GM10266 (cell line): ENCODE results near the gene LAMA1.
"Not testable (repeated sequence)": the region's sequence is repeated elsewhere in the genome, so short reads cannot be mapped to it uniquely, and the experiment has no call there.

Source experiments
- DNase-seq: peaks from one replicate; pipeline ENCODE4 v3.0.0; 2012; ENCODE audit errors: extremely low spot score
- TF ChIP-seq, protein P1 (sequence below): IDR thresholded peaks from 2 replicates; pipeline ENCODE4 v1.5.1; 2012; ENCODE audit warnings: mild to moderate bottlenecking, low read depth; ENCODE audit not compliant: control insufficient read depth, insufficient read depth; ENCODE audit errors: missing control alignments

The LAMA1 gene

DNA sequence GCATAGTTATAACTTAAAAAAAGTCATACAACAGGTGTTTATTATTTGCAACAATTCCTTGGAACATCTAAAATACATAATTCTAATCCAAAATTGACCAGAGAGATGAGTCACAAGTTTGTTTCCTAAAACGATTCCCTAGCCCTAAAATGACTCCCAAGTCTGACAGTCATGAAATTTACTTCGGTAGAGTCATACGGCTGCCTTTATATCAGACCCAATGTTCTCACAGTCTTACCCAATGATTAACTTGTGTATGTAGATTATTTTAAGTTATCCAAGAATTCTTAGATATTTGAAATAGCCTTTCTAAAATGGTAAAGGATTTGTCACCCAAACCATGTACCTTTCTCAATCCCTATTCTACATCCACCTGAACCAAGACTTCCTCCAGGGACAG lies 174.9 kb downstream of the LAMA1 start:
- TF ChIP-seq, protein P1, sequence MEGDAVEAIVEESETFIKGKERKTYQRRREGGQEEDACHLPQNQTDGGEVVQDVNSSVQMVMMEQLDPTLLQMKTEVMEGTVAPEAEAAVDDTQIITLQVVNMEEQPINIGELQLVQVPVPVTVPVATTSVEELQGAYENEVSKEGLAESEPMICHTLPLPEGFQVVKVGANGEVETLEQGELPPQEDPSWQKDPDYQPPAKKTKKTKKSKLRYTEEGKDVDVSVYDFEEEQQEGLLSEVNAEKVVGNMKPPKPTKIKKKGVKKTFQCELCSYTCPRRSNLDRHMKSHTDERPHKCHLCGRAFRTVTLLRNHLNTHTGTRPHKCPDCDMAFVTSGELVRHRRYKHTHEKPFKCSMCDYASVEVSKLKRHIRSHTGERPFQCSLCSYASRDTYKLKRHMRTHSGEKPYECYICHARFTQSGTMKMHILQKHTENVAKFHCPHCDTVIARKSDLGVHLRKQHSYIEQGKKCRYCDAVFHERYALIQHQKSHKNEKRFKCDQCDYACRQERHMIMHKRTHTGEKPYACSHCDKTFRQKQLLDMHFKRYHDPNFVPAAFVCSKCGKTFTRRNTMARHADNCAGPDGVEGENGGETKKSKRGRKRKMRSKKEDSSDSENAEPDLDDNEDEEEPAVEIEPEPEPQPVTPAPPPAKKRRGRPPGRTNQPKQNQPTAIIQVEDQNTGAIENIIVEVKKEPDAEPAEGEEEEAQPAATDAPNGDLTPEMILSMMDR: no peak
- DNase-seq: no peak

DNA sequence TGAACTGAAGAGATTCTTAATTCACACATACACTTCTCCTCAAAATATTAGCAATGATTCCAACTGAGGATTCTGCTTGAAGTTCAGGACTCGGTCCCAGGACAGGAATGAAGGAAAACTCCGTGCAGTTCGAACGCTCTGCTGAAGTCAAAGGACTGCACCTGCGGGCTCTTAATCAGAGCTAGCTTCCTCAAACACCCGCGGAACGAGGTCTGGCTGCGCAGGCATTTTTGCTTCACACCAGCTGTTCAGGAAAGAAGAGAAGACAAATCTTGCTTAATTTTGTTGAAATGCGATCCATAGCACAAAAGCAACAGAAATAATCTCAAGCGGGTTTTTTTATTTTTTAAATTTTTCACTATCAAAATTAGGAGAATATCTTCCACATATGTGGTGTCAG lies 175.6 kb downstream of the LAMA1 start:
- DNase-seq: no peak
- TF ChIP-seq, protein P1: no peak

DNA sequence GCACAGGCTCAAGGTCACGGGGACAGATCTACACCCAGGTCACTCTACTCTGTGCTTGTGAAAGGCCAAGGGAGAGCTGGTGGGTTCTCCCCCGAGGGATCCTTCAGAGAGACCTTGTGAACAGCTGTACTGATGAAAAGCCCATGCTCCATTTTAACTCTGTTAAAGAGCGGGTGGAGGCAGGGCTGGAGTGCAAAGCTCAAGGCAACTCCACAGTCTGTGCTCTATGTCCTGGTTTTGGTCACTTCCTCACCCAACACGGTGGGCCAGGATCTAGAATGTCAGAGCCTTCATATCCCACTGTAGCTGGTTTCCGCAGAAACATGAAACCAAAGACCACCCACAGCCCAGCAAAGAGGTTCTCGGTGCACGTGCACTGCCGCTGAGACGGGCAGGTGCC lies 177.1 kb downstream of the LAMA1 start:
- TF ChIP-seq, protein P1: no peak
- no peak for DNase-seq

DNA sequence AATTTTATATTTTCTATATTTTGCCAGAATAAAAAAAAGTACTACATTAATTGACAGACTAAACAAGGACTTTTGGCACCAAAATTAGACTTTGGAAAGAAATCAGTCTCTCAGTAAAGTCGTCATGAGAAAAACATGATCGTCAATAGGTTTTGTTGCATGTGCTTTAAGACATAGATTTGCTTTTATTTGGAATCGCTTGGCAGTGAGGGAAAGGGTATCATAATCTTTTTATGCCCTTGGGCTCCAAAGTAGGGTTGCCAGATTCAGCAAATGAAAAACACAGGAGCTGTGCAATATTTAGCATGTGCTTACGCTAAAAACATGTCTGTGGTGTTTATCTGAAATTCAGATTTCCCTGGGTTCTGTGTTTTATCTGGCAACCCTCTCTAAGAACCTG lies 177.6 kb downstream of the LAMA1 start:
- no peak for DNase-seq
- TF ChIP-seq, protein P1: no peak

DNA sequence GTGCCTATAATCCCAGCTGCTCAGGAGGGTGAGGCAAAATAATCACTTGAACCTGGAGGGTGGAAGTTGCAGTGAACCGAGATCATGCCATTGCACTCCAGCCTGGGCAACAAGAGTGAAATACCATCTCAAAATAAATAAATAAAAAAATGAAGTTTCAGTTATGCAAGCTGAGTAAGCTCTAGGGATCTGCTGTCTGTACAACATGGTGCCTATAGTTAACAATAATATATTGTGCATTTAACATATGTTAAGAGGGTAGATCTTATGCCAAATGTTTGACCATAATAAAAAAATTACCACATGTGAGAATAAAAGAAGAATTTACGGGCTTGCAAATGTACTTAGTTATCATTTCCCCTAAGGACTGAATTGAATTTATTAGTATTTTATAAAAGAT lies 179.2 kb downstream of the LAMA1 start:
- DNase-seq: not testable (repeated sequence)

DNA sequence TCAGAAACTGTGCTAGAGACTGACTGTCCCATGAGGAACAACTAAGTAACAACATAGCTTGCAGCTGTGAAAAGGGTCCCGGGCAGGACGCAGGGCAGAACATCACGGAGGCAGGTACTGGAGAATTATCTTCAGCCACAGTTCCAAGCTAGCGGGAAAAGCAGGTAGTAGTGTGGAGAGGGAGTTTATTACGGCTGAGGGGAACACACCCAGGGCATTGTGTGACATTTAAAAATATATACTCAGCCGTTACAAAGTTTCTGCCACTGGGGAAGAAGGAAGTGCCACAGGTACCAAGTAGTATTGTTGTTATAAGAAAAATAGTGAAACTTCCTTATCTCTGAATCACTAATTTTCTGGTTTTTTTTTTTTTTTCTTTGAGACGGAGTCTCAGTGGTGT lies 179.6 kb downstream of the LAMA1 start:
- TF ChIP-seq, protein P1: no peak
- no peak for DNase-seq

DNA sequence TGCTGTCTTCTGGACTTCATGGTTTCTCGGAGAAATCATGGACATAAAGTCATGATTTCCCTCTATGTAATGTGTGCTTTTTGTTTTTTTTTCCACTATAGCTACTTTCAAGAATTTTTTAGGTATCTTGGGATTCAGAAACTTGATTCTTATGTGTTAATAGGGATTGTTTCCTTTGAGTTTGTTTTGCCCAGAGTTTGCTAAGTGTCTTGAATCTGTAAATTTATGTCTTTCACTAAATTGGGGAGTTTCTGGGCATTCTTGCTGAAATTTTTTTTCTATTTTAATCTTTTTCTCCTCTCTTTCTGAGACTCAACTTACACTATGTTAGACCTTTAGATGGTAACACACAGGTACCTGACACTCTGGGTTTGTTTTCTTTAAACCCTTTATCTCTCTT lies 182.7 kb downstream of the LAMA1 start:
- no peak for DNase-seq
- TF ChIP-seq, protein P1: no peak

DNA sequence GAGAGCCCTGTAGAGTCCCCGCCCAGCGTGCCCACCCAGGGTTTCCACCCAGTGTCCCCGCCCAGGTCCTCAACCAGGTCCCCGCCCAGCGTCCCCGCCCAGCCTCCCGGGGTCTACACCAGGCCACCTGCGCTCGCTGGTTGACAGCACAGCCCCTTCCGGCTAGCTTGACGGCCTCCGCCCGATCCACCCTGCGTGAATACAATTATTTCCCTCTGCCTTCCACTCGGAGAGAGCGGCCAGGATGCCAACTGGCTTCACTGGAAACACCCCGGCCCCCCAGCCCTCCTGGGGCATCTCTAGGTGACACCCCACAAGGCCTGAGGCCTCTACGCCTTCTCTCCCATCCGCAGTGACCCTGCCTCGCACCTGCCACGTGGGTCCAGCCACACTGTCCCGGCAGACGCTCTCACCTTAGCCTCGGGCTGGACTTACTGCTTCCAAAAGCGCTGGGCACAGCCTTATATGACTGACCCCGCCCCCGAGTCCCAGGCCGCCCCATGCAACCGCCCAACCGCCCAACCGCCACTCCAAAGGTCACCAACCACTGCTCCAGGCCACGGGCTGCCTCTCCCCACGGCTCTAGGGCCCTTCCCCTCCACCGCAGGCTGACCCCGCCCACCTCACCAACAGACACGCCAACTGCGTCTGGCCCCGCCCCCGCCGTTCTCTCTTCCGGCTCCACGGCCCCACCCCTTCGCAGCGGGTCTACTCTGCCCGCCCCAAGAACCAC lies 188.1 kb downstream of the LAMA1 start:
- DNase-seq: no peak
- TF ChIP-seq, protein P1: no peak
